Measurements from ENCODE around the gene DLX2.
"Not testable (repeated sequence)": the region's sequence is repeated elsewhere in the genome, so short reads cannot be mapped to it uniquely, and the experiment has no call there.

DLX2 gene

GRCh38 chr2:172065111-172065510 lies 37.6 kb downstream of the DLX2 start:
- no peak for TF ChIP-seq CTCF (IDR thresholded peaks at IDR 0.05; ENCODE audit: poor library complexity, severe bottlenecking)
- Histone ChIP-seq H3K4me3 (ENCODE audit: severe bottlenecking) (no peak overlapping the region), H3K4me1 (ENCODE audit: insufficient read depth, poor library complexity, severe bottlenecking) (no peaks in the 10 kb centered on the region), H3K9me3 (ENCODE audit: severe bottlenecking) (no peaks in the 10 kb centered on the region), H3K27me3 (ENCODE audit: insufficient read depth, poor library complexity, severe bottlenecking) (no peaks in the 10 kb centered on the region), H3K36me3 (ENCODE audit: low read depth) (0 out of 2 replicates have a peak, but pooled peaks cover 3% of the 10 kb centered on the region), H3K27ac (ENCODE audit: poor library complexity, severe bottlenecking) (no peak overlapping the region)
- peak; percentile 46; the same call in 2 of the 3 replicates for ATAC-seq (ENCODE audit: low read depth)
- DNase-seq (ENCODE audit: low spot score): no peak

GRCh38 chr2:172063446-172063845 lies 39.3 kb downstream of the DLX2 start:
- H3K9me3 ChIP-seq (ENCODE audit: severe bottlenecking): no peaks in the 10 kb centered on the region
- no peak for TF ChIP-seq CTCF (IDR thresholded peaks at IDR 0.05; ENCODE audit: poor library complexity, severe bottlenecking)
- H3K27ac ChIP-seq (ENCODE audit: poor library complexity, severe bottlenecking): no peak overlapping the region
- 0 out of 2 replicates have a peak, but pooled peaks cover 3% of the 10 kb centered on the region for H3K36me3 ChIP-seq (ENCODE audit: low read depth)
- H3K4me3 ChIP-seq (ENCODE audit: severe bottlenecking): no peak overlapping the region
- ATAC-seq (ENCODE audit: low read depth) (no peak), DNase-seq (ENCODE audit: low spot score) (no peak)
- no peaks in the 10 kb centered on the region for H3K27me3 ChIP-seq (ENCODE audit: insufficient read depth, poor library complexity, severe bottlenecking)
- no peaks in the 10 kb centered on the region for H3K4me1 ChIP-seq (ENCODE audit: insufficient read depth, poor library complexity, severe bottlenecking)

GRCh38 chr2:172062402-172063004 lies 40.2 kb downstream of the DLX2 start:
- Histone ChIP-seq H3K27me3 (ENCODE audit: insufficient read depth, poor library complexity, severe bottlenecking) (no peaks in the 10 kb centered on the region), H3K36me3 (ENCODE audit: low read depth) (0 out of 2 replicates have a peak, but pooled peaks cover 3% of the 10 kb centered on the region), H3K4me3 (ENCODE audit: severe bottlenecking) (no peak overlapping the region), H3K4me1 (ENCODE audit: insufficient read depth, poor library complexity, severe bottlenecking) (no peaks in the 10 kb centered on the region), H3K9me3 (ENCODE audit: severe bottlenecking) (no peaks in the 10 kb centered on the region), H3K27ac (ENCODE audit: poor library complexity, severe bottlenecking) (no peak overlapping the region)
- ATAC-seq (ENCODE audit: low read depth) (no peak), DNase-seq (ENCODE audit: low spot score) (no peak)
- TF ChIP-seq CTCF (IDR thresholded peaks at IDR 0.05; ENCODE audit: poor library complexity, severe bottlenecking): no peak

- DNase-seq (ENCODE audit: low spot score); H3K27ac ChIP-seq (ENCODE audit: poor library complexity, severe bottlenecking); H3K4me1 ChIP-seq (ENCODE audit: insufficient read depth, poor library complexity, severe bottlenecking); H3K36me3 ChIP-seq (ENCODE audit: low read depth); H3K27me3 ChIP-seq (ENCODE audit: insufficient read depth, poor library complexity, severe bottlenecking); H3K9me3 ChIP-seq (ENCODE audit: severe bottlenecking); ATAC-seq (ENCODE audit: low read depth); H3K4me3 ChIP-seq (ENCODE audit: severe bottlenecking): not testable (repeated sequence)
Observed at GRCh38 chr2:172060118-172060517, 42.6 kb downstream of the DLX2 start.

GRCh38 chr2:172058660-172059059 lies 44.0 kb downstream of the DLX2 start:
- TF ChIP-seq CTCF (IDR thresholded peaks at IDR 0.05; ENCODE audit: poor library complexity, severe bottlenecking): no peak
- ATAC-seq (ENCODE audit: low read depth) (no peak), DNase-seq (ENCODE audit: low spot score) (no peak)
- Histone ChIP-seq H3K27me3 (ENCODE audit: insufficient read depth, poor library complexity, severe bottlenecking) (no peaks in the 10 kb centered on the region), H3K9me3 (ENCODE audit: severe bottlenecking) (no peaks in the 10 kb centered on the region), H3K27ac (ENCODE audit: poor library complexity, severe bottlenecking) (no peak overlapping the region), H3K4me1 (ENCODE audit: insufficient read depth, poor library complexity, severe bottlenecking) (no peaks in the 10 kb centered on the region), H3K36me3 (ENCODE audit: low read depth) (no peaks in the 10 kb centered on the region), H3K4me3 (ENCODE audit: severe bottlenecking) (no peak overlapping the region)
